ENCODE data around the gene PTPRM.

The PTPRM gene

DNA sequence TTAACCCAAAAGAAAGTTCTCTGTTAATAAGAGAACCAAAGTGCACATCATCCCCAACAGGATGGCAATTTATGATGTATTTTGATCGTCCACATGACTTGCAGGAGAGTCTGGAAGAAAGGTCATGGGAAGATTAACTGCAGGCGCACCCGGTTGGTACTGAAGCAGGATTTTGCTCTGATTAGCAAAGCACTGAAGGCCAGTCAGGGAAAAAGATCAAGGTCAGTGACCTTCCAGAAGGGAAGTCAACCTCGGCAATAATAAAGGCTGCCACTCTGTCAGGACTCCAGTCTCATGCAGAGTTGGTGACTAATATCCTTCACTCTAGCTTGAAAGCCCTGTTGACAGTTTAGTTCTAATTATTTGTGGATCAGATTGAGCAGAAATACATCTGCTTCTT is 609.4 kb downstream of the PTPRM start:
- no peak for DNase-seq (ENCODE audit: low read depth)

DNA sequence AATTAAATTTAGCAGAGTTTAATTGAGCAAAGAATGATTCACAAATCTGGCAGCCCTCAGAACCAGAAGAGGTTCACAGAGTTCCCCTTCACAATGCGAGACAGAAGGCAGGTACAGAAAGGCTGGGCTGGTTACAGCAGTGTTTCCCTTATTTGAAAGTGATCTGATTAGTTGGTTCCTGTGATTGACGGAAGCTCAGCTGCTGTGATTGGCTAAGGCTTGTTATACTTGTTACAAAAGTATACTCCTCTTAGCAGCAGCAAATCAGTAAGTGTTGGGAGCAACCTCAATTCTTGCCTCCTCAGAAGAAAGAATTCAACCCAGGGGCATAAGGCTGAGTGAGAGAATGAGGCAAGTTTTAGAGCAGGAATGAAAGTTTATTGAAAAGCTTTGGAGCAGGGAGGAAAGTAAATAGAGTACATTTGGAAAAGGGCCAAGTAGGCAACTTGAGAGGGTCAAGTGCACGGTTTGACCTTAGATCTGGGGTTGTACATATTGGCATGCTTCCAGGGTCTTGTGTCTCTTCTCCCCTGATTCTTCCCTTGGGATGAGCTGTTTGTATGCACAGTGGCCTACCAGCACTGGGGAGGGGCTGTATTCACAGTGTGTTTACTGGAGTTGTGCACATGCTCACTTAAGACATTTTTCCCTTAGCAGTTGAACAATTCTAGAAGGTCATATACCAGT is 610.4 kb downstream of the PTPRM start:
- no peak for DNase-seq (ENCODE audit: low read depth)

DNA sequence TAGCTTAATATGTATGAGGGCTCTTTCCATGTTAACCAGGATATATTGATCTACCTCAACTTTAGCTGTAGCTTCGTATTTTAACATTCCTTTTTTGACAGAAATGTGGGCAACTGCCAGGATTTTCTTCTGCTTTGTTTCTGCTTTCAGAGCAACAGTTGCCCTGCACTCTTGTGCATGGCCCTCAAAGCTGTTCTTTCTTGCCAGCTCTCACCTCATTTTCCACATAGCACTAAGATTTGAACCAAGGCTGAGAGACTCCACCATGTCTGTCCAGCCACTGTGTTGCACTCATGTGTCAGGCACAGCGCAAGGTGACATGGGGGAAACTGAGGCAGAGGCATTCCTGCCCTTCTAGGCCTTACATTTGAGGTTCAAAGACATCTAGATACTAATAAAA is 619.3 kb downstream of the PTPRM start:
- no peak for DNase-seq (ENCODE audit: low read depth)

DNA sequence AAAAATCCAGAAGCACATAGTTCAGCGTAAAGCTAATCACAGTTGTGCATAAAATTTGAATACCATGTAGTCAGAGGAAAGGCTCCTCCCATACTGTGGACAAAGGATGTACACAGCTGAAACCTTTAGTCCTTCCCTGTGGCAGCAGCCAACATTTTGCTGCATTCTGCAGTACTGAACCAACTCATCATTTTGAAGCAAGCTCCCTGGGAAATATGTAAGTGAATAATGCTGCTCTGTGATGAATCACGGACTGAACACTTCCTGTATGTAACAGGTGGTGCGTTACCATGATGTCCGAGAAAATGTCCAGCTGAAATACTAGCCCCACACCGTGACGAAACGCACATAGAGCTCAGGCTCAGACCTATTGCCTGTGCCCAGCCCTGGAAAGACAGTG is 621.1 kb downstream of the PTPRM start:
- no peak for DNase-seq (ENCODE audit: low read depth)

DNA sequence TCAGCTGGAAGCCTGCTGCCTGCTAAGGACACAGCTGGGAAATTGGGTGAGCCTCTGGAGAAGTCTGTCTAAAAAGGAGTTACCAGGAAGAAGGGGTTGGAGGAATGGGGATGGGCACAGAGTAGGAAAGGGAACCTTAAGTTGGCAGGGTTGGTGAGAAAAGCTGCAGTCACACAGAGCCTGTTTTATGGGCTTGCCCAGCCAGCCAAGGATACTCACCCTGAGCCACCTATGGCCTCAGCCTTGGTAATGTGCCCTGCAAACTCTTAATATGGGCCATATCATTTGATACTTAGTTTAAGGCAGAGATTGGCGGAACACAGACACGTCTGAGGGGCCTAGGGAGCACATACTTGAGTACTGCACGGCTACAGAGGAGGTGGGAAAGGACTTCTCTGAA is 623.9 kb downstream of the PTPRM start:
- no peak for DNase-seq (ENCODE audit: low read depth)

DNA sequence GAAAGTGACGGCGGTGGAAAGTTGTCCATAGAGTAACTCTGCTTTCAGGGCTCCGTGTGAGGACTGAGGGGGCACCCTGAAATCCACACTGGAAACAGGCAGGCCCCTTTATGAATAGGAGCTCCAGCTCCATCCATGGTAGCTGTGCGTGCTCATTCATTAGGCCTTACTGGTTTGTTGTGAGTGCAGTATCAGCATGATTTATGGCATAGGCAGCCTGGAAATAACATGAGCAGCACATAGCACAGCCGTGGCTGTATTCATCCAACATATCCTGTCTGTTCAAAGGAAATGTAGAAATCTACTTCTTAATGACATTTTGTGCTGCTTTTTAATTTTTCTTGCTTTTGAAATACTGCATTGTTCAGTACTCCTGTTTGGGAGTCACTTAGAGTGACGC is 627.3 kb downstream of the PTPRM start:
- DNase-seq (ENCODE audit: low read depth): no peak

DNA sequence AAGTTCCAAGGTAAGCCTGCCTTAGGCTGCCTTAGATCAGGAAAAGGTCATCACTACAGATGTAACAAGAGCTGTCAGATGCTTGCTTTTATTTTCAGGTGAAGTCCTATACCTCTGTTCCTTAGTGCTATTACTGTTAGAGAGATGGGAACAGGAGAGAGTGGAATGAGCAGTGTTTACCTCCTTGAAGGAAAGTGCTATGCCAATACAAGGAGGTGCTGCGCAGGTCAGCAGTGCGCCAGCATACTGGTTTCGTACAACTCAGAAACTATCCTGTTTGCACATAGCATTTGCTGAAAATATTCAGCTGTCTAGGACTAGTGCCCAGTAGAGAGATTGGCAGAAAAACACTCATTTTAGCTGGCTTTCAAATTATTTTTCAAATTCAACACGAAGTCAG is 629.1 kb downstream of the PTPRM start:
- no peak for DNase-seq (ENCODE audit: low read depth)

DNA sequence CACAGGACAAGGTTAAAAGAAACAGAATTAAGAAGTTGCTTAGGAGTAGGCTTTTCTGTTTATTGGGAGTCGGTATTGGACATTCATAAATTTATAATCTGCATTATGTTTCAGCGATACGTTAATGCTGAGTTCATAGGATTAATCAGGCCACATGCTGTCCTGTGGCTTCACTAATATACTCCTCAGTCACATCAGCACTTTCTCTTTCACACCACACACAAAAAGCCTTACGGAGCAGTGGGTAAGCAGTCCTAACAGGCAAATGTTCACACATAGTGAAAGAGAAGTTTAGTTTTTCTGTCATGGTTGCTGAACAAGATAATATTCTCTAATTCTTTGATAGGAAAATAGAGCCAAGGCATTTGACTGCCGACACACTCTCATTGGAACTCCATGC is 630.4 kb downstream of the PTPRM start:
- DNase-seq (ENCODE audit: low read depth): no peak

DNA sequence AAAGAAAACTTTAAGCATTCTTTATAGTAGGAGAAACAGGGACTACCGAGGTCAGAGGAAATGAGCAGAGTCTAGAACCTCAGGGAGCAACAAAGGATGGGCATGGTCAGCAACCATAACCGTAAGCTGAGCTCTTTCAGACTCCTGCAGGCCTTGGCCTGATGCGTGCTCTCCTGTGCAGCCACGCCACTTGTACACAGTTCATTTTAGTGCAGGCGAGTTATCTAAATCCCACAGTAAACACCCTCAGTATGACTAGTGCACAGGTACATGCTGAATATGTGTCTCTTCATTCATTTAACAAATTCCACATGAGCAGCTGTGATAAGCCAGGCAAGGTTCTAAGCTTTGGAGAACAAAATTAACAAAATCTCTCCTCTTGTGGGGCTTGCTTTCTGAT is 640.9 kb downstream of the PTPRM start:
- no peak for DNase-seq (ENCODE audit: low read depth)

DNA sequence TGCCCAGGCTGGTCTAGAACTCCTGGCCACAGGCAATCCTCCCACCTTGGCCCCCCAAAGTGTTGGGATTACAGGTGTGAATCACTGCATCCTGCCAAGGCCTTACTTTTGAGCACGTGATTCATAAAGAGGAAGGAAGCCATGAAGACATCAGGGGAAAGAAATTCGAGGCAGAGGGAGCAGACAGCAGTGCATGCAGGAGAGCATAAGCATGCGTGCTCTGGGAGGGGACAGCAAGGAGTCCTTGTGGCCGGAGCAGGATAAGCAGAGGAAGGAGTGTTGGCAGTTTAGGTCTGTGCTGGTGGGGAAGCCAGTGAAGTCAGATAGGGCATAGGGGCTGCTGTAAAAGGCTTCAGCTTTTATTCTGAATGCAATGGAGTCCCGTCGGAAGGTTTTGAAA is 641.6 kb downstream of the PTPRM start:
- no peak for DNase-seq (ENCODE audit: low read depth)

DNA sequence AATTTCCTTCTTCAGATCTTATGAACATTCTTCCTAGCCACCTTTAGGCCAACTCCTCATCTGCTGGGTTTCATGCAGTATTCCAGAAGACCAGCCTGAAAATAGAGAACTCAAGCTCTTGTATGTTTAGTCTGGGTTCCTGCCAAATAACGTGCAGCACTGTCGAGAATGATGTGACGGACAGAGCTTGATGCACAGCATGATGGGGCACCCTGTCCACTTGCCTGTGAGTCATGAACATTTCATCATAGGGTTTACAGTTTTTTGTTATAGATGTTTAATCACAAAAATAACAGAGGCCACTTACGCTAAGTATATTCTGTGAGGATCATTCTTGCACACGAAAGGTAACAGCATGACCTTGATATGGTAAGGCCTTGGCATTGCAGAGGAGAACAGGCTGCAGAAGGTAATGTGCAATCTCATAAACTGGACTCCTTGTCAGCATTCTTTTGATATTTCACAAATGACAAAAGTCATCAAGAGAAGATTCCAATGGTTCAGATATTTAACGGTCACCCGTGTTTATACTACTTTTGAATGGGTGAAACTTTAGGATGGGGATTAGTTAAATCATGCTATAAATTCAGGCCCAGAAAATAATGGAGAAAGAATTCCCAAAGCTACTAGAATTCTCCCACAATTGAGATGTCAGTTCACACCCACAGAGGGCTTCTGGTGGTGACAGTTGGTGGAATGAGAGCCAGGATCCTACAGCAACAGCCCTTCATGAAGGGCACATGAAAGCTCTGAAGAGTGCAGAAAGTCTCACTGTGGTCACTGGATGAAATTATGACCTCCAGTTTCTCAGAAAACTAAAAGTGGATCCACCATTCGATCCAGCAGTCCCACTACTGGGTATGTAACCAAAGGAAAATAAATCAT is 646.0 kb downstream of the PTPRM start:
- no peak for DNase-seq (ENCODE audit: low read depth)

DNA sequence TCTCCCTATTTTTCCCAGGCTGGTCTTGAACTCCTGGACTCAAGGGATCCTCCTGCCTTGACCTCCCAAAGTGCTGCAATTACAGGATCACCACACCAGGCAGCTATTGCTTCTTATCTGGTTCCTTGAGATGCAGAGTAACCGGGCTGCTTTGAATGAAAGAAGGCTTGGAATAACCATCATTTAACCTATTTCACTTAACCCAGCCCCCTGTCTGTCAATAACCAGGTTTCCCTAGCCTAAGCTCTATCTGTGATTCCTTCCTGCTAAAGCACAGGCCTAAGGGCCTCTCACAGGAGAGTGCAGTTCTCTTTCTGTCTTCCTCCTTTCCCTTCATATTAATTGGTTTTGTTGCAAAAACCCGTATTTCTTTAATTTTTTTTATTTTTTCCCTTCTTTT is 648.6 kb downstream of the PTPRM start:
- DNase-seq (ENCODE audit: low read depth): no peak

DNA sequence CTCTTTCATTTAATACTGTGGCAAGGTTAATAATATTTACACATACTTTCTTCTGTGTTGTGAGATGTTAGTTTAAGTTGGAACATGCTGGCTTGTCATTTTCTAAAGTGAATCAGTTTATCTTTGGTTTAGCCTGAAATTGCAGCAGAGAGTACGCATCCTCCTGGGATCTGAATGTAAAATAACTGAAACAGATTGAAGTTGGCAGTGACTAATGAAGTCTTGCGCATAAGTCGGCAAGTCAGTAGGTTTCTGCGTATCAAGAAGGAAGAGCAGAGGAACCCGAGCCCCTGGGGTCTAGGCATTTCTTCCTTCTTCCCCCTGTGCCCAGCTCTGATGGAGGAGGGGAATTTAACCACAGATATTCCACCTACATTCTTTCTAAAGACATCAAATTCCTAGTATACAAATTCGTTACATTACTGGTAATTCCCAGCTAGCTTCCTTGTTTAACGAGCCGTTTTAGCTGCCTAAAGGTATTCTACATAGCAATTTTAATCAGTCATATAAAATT is 650.0 kb downstream of the PTPRM start:
- no peak for DNase-seq (ENCODE audit: low read depth)

DNA sequence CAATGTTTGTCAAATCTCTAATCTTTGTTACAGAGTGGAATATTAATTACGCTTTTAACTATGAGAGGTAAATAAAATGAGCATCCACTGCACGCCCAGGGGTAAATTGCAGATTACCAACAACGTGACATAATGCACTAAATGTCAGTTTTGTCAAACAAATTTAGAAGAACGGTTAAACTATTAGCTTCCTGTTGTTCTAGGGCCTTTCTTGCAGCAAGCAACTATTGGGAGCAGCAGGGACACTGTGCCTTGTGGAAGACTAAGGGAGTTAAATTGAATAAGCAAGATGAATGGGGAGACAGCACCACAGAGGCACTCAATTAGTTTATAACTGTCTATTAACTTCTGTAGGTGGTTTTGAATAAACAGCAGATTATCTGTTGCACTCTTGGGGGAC is 651.1 kb downstream of the PTPRM start:
- DNase-seq (ENCODE audit: low read depth): no peak

DNA sequence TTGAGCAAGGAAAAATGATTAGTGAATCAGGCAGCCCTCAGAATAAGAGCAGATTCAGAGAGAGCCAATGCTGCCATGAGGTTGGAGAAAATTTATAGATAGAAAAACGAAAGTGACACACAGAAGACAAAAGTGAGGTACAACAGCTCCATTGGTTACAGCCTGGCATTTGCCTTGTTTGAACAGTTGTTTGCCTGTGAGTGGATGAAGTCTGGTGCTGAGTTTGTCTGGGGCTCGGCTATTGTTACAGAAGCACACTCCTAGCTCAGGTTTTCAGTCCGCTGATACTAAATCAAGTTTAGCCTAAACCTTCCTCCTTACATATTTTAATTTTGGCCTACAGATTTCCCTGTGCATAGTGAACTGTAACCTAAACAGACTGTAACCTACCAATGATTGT is 654.3 kb downstream of the PTPRM start:
- no peak for DNase-seq (ENCODE audit: low read depth)

DNA sequence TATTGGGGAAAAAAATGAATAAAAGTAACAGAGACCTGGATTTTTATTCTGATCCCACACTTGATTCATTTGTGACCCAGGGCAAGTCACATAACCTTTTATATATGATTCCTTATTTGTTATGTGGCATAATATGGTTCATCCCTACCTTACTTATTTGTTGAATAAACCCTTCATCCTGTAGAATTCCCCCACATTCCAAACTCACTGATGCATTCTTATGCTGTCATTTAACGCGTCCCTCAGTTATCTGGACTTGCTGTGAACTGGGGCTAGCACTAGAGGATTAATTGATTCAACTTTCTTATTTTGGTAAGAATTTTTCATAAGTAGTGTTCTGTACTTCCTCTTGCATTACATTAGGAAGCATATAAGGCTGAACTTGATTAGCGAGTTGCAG is 657.5 kb downstream of the PTPRM start:
- DNase-seq (ENCODE audit: low read depth): no peak

DNA sequence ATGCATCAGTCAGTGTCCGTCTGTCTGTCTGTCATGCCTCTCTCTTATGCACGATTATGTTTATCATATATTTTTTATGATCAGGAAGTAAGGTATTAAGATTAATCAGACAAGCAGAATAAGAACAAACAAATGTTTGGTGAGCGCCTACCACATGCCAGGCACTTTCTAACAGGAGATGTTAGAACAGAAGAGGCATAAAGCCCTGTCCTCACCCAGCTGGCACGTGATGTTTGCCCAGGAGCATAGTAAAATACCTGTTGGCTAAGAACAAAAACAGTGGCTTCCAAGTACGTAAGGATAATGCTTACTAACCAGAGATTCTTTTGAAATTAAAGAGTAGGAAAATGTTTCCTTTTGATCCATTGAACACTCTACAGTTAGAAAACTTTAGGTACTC is 661.9 kb downstream of the PTPRM start:
- DNase-seq (ENCODE audit: low read depth): no peak

DNA sequence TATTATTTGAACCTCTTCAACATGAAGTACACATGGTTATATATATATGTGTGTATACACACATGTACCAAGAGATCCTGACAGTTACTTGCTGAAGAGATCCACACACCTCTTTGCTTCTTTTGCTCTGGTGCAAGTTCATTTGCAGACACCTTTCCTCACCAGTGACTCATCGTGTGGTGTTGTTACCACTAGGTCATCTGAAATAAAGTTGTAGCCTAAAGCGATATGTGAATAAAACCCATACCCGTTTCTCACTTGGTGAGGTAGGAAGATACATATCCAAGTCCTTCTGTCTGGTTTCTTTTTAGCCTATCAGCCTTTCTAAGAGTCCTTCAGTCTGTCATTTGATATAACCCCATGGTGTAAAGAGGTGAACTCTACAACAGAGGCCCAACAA is 662.7 kb downstream of the PTPRM start:
- no peak for DNase-seq (ENCODE audit: low read depth)

DNA sequence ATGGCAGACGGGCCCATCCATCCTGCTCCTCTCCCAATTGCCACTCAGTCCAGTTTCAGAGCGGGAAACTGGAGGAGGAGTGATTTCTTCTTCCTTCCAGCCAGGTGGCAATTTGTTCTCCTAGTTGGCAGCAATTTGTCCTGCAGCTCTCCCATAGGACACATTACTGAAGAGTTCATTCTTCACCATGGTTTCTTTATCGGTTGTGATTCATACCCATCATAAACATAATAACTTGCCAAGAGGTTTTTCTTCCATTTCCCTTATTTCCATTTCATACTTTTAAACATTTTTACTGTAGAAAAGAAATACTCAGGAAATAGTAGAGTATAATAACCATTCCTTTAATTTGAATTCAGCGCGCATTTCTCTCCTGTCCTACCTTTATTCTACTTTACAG is 664.2 kb downstream of the PTPRM start:
- DNase-seq (ENCODE audit: low read depth): no peak

DNA sequence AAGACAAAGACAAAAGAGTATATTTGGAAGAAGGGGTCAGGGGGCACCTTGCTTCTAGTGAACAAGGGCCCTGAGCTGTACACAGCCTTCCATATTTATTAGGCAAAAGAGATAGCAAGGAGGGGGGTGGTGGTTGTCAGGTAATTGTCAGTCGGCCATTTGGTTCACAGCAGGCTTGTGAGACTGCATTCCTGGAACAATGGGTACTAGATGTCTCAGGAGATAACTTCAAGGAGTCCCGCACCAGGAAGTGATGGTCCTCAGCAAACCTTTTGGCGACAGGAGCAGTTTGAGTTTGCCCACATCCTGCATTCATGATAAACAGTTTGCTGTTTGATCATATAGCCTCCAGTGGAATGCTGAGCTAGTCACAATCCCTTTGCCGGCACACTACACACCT is 665.7 kb downstream of the PTPRM start:
- DNase-seq (ENCODE audit: low read depth): no peak

DNA sequence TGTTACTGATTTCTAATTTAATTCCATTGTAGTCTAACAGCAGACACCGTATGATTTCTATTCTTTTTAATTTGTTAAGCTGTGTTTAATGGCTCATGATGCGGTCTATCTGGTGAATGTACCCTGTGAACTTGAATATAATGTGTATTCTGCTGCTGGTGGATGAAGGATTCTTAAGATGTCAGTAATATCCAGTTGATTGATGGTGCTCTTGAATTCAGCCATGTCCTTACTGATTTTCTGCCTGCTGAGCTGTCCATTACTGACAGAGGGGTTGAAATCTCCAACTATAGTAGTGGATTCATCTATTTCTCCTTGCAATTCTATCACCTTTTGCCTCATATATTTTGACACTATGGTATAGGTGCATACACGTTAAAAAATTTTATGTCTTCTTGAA is 668.8 kb downstream of the PTPRM start:
- no peak for DNase-seq (ENCODE audit: low read depth)

DNA sequence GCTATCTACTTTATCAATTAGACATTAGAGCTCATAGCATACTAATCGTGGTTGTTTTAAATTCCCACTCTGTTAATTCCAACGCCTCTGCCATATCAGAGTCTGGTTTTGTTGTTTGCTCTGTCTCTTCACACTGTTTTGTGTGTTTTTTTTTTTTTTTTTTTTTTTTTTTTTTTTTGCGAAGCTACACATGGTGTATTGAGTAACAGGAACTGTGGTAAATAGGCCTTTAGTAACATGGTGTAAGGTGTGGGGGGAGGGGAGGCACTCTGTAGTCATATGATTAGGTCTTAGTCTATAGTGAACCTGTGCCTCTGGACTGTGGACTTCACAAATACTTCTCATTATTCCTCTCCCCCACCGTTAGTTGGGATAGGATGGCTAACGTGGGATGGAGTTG is 671.4 kb downstream of the PTPRM start:
- no peak for DNase-seq (ENCODE audit: low read depth)

DNA sequence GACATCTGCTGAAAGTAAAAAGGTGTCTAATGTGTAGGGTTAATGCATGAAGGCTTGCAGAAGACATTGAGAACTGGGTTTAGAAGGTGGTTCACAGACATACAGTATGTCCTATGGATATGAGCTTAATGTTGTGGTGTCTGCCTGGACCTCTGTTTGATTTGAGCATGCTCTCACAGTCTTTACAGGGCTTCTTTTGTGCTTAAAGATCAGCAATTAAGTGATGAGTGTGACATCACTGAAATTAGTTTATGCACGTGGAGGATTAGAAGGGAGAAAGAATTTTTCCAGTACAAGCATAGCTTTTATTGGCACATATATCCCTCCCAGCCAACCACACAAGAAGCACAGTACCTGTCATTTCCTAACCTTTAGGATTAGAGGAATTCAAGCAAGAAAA is 674.6 kb downstream of the PTPRM start:
- no peak for DNase-seq (ENCODE audit: low read depth)

Measured in activated T-helper 9 cell treated with anti-CD3 and anti-CD28 coated beads, Interleukin-2, amount 50 U/mL, for 16 hours (primary cell).